Measurements from ENCODE around the gene QRFP.

DNA sequence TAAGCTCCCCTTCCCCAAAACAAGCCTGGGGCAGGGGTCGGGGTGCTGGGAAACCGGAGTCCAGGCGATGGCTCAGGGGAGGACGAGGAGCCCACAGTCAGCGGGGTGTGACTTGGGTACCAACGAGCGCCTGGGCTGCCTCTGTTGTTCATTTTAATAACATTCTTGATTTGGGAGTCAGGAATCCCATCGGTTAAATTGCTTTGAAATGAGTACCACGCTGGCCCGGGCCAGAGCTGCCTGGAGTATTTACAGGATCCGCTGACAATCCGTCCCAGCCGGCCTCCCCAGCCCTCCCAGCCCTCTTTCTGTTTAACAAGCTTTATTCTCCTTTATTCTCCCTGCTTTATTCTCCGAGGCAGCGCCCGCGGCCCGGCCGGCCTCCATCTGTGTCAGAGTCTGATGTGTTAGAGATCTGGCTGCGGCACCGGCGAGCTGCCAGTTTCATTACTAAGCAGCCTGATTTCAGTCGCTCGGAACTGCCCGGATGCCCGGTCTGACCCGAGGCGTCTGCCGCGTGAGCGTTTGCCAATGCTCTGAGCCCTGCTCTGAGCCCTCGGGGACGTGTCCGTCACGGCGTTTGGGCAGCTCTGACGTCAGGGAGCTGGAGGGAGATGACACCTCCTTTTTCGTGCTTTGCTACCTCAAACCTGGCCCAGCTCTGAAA is 16.5 kb upstream of the QRFP start:
- TF ChIP-seq, protein P1, sequence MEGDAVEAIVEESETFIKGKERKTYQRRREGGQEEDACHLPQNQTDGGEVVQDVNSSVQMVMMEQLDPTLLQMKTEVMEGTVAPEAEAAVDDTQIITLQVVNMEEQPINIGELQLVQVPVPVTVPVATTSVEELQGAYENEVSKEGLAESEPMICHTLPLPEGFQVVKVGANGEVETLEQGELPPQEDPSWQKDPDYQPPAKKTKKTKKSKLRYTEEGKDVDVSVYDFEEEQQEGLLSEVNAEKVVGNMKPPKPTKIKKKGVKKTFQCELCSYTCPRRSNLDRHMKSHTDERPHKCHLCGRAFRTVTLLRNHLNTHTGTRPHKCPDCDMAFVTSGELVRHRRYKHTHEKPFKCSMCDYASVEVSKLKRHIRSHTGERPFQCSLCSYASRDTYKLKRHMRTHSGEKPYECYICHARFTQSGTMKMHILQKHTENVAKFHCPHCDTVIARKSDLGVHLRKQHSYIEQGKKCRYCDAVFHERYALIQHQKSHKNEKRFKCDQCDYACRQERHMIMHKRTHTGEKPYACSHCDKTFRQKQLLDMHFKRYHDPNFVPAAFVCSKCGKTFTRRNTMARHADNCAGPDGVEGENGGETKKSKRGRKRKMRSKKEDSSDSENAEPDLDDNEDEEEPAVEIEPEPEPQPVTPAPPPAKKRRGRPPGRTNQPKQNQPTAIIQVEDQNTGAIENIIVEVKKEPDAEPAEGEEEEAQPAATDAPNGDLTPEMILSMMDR (IDR thresholded peaks at IDR 0.05; ENCODE audit: low read depth, low read length), result no peak
- TF ChIP-seq POLR2A (IDR thresholded peaks at IDR 0.05; ENCODE audit: extremely low read depth, insufficient read length), result no peak
- no peak for TF ChIP-seq MAX (IDR thresholded peaks at IDR 0.05; ENCODE audit: low read depth, low read length)
- TF ChIP-seq MYC (IDR thresholded peaks at IDR 0.05; ENCODE audit: low read depth, low read length), result no peak

Data from NB4 (cell line).